GM12891 (cell line): Measurements from ENCODE around the gene ENDOG.
"Not testable (repeated sequence)": the region's sequence is repeated elsewhere in the genome, so short reads cannot be mapped to it uniquely, and the experiment has no call there.

Experiments used
- PAX5 ChIP-seq: IDR thresholded peaks from 2 replicates; pipeline ENCODE4 v1.6.1; 2011; ENCODE audit warnings: low read length, moderate library complexity, mild to moderate bottlenecking; ENCODE audit not compliant: insufficient read depth, severe bottlenecking
- POLR2A ChIP-seq: IDR thresholded peaks from 2 replicates; pipeline ENCODE4 v1.6.1; 2011; ENCODE audit warnings: low read depth, low read length, control low read depth
- POLR2AphosphoS5 ChIP-seq: IDR thresholded peaks from 2 replicates; pipeline ENCODE4 v1.6.1; 2011; ENCODE audit warnings: low read depth, low read length, control low read depth
- POU2F2 ChIP-seq: IDR thresholded peaks from 2 replicates; pipeline ENCODE4 v1.6.1; 2011; ENCODE audit warnings: low read depth, mild to moderate bottlenecking, control low read depth, low read length, moderate library complexity
- SPI1 ChIP-seq: IDR thresholded peaks from 2 replicates; pipeline ENCODE4 v1.6.1; 2011; ENCODE audit warnings: low read depth, low read length, control low read depth
- TAF1 ChIP-seq: IDR thresholded peaks from 2 replicates; pipeline ENCODE4 v1.6.1; 2011; ENCODE audit warnings: low read depth, low read length, control low read depth

DNA sequence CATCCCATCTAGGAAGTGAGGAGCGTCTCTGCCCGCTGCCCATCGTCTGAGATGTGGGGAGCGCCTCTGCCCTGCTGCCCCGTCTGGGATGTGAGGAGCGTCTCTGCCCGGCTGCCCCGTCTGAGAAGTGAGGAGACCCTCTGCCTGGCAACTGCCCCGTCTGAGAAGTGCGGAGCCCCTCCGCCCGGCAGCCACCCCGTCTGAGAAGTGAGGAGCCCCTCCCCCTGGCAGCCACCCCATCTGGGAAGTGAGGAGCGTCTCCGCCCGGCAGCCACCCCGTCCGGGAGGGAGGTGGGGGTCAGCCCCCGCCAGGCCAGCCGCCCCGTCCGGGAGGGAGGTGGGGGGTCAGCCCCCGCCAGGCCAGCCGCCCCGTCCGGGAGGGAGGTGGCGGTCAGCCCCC, 38.2 kb upstream of the ENDOG start:
- TF ChIP-seq SPI1, TAF1, POLR2A, POLR2AphosphoS5, PAX5, POU2F2: not testable (repeated sequence)
